ENCODE data around the gene MANF.

Gene MANF

GRCh38 chr3:51394541-51394940 is 9.4 kb downstream of the MANF start:
- Histone ChIP-seq H3K27me3 (ENCODE audit: control insufficient read depth in 1 of 2, insufficient read depth in 2 of 2, low read length in 2 of 2) (no peaks in the 10 kb centered on the region), H3K9me3 (ENCODE audit: control insufficient read depth in 1 of 2, low read length in 2 of 2) (no peaks in the 10 kb centered on the region), H3K27ac (ENCODE audit: low read depth, low read length) (no peak overlapping the region), H3K4me1 (ENCODE audit: control insufficient read depth in 1 of 2, insufficient read depth in 2 of 2, low read length in 2 of 2) (peaks cover 35 to 49% of the 10 kb centered on the region in 2 donors), H3K4me3 (ENCODE audit: low read depth in 1 of 2, low read length in 2 of 2) (no peak overlapping the region), H3K36me3 (ENCODE audit: control insufficient read depth in 1 of 2, insufficient read depth in 2 of 2, low read length in 2 of 2) (peaks cover 47 to 71% of the 10 kb centered on the region in 2 donors), H3K9ac (ENCODE audit: low read depth in 1 of 2, low read length in 2 of 2) (peak overlapping the region in 1 of 2 donors; percentile 12)

- Histone ChIP-seq H3K4me1 (ENCODE audit: control insufficient read depth in 1 of 2, insufficient read depth in 2 of 2, low read length in 2 of 2) (peaks cover 29 to 38% of the 10 kb centered on the region in 2 donors), H3K4me3 (ENCODE audit: low read depth in 1 of 2, low read length in 2 of 2) (no peak overlapping the region)
These were observed 10.6 kb downstream of the MANF start for GRCh38 chr3:51395493-51396213.

GRCh38 chr3:51396401-51396800 is 11.3 kb downstream of the MANF start:
- H3K27me3 ChIP-seq (ENCODE audit: control insufficient read depth in 1 of 2, insufficient read depth in 2 of 2, low read length in 2 of 2): no peaks in the 10 kb centered on the region
- peaks cover 28 to 35% of the 10 kb centered on the region in 2 donors for H3K4me1 ChIP-seq (ENCODE audit: control insufficient read depth in 1 of 2, insufficient read depth in 2 of 2, low read length in 2 of 2)
- no peak overlapping the region for H3K9ac ChIP-seq (ENCODE audit: low read depth in 1 of 2, low read length in 2 of 2)
- no peak overlapping the region for H3K27ac ChIP-seq (ENCODE audit: low read depth, low read length)
- H3K4me3 ChIP-seq (ENCODE audit: low read depth in 1 of 2, low read length in 2 of 2): no peak overlapping the region
- H3K9me3 ChIP-seq (ENCODE audit: control insufficient read depth in 1 of 2, low read length in 2 of 2): no peaks in the 10 kb centered on the region
- H3K36me3 ChIP-seq (ENCODE audit: control insufficient read depth in 1 of 2, insufficient read depth in 2 of 2, low read length in 2 of 2): peaks cover 61 to 79% of the 10 kb centered on the region in 2 donors

More at GRCh38 chr3:51395493-51396213, 10.6 kb downstream of the MANF start:
- Histone ChIP-seq H3K9ac (ENCODE audit: low read depth in 1 of 2, low read length in 2 of 2) (no peak overlapping the region), H3K27me3 (ENCODE audit: control insufficient read depth in 1 of 2, insufficient read depth in 2 of 2, low read length in 2 of 2) (no peaks in the 10 kb centered on the region), H3K36me3 (ENCODE audit: control insufficient read depth in 1 of 2, insufficient read depth in 2 of 2, low read length in 2 of 2) (peaks cover 58 to 75% of the 10 kb centered on the region in 2 donors), H3K27ac (ENCODE audit: low read depth, low read length) (no peak overlapping the region), H3K9me3 (ENCODE audit: control insufficient read depth in 1 of 2, low read length in 2 of 2) (no peaks in the 10 kb centered on the region)

GRCh38 chr3:51397392-51397791 is 12.3 kb downstream of the MANF start:
- Histone ChIP-seq H3K4me3 (ENCODE audit: low read depth in 1 of 2, low read length in 2 of 2) (no peak overlapping the region), H3K9me3 (ENCODE audit: control insufficient read depth in 1 of 2, low read length in 2 of 2) (no peaks in the 10 kb centered on the region), H3K9ac (ENCODE audit: low read depth in 1 of 2, low read length in 2 of 2) (no peak overlapping the region), H3K36me3 (ENCODE audit: control insufficient read depth in 1 of 2, insufficient read depth in 2 of 2, low read length in 2 of 2) (peaks cover 64 to 82% of the 10 kb centered on the region in 2 donors), H3K4me1 (ENCODE audit: control insufficient read depth in 1 of 2, insufficient read depth in 2 of 2, low read length in 2 of 2) (peaks cover 26 to 28% of the 10 kb centered on the region in 2 donors), H3K27me3 (ENCODE audit: control insufficient read depth in 1 of 2, insufficient read depth in 2 of 2, low read length in 2 of 2) (no peaks in the 10 kb centered on the region), H3K27ac (ENCODE audit: low read depth, low read length) (no peak overlapping the region)

GRCh38 chr3:51398595-51399310 is 13.7 kb downstream of the MANF start:
- no peak overlapping the region for H3K27ac ChIP-seq (ENCODE audit: low read depth, low read length)

GRCh38 chr3:51400166-51400565 is 15.1 kb downstream of the MANF start:
- Histone ChIP-seq H3K27me3 (ENCODE audit: control insufficient read depth in 1 of 2, insufficient read depth in 2 of 2, low read length in 2 of 2) (no peaks in the 10 kb centered on the region), H3K9me3 (ENCODE audit: control insufficient read depth in 1 of 2, low read length in 2 of 2) (no peaks in the 10 kb centered on the region), H3K4me3 (ENCODE audit: low read depth in 1 of 2, low read length in 2 of 2) (no peak overlapping the region), H3K36me3 (ENCODE audit: control insufficient read depth in 1 of 2, insufficient read depth in 2 of 2, low read length in 2 of 2) (peaks cover 48 to 76% of the 10 kb centered on the region in 2 donors), H3K9ac (ENCODE audit: low read depth in 1 of 2, low read length in 2 of 2) (no peak overlapping the region), H3K4me1 (ENCODE audit: control insufficient read depth in 1 of 2, insufficient read depth in 2 of 2, low read length in 2 of 2) (peaks cover 3 to 6% of the 10 kb centered on the region in 2 donors), H3K27ac (ENCODE audit: low read depth, low read length) (no peak overlapping the region)

More at GRCh38 chr3:51398595-51399310, 13.7 kb downstream of the MANF start:
- Histone ChIP-seq H3K9me3 (ENCODE audit: control insufficient read depth in 1 of 2, low read length in 2 of 2) (no peaks in the 10 kb centered on the region), H3K4me1 (ENCODE audit: control insufficient read depth in 1 of 2, insufficient read depth in 2 of 2, low read length in 2 of 2) (peaks cover 13 to 14% of the 10 kb centered on the region in 2 donors), H3K36me3 (ENCODE audit: control insufficient read depth in 1 of 2, insufficient read depth in 2 of 2, low read length in 2 of 2) (peaks cover 62 to 82% of the 10 kb centered on the region in 2 donors), H3K4me3 (ENCODE audit: low read depth in 1 of 2, low read length in 2 of 2) (no peak overlapping the region), H3K9ac (ENCODE audit: low read depth in 1 of 2, low read length in 2 of 2) (no peak overlapping the region), H3K27me3 (ENCODE audit: control insufficient read depth in 1 of 2, insufficient read depth in 2 of 2, low read length in 2 of 2) (no peaks in the 10 kb centered on the region)

GRCh38 chr3:51401735-51402134 is 16.6 kb downstream of the MANF start:
- Histone ChIP-seq H3K9ac (ENCODE audit: low read depth in 1 of 2, low read length in 2 of 2) (no peak overlapping the region), H3K36me3 (ENCODE audit: control insufficient read depth in 1 of 2, insufficient read depth in 2 of 2, low read length in 2 of 2) (peaks cover 39 to 64% of the 10 kb centered on the region in 2 donors), H3K27me3 (ENCODE audit: control insufficient read depth in 1 of 2, insufficient read depth in 2 of 2, low read length in 2 of 2) (no peaks in the 10 kb centered on the region), H3K4me1 (ENCODE audit: control insufficient read depth in 1 of 2, insufficient read depth in 2 of 2, low read length in 2 of 2) (peaks cover 0 to 6% of the 10 kb centered on the region in 2 donors), H3K4me3 (ENCODE audit: low read depth in 1 of 2, low read length in 2 of 2) (no peak overlapping the region), H3K9me3 (ENCODE audit: control insufficient read depth in 1 of 2, low read length in 2 of 2) (no peaks in the 10 kb centered on the region), H3K27ac (ENCODE audit: low read depth, low read length) (no peak overlapping the region)

- H3K27ac ChIP-seq (ENCODE audit: low read depth, low read length): no peak overlapping the region
- H3K9ac ChIP-seq (ENCODE audit: low read depth in 1 of 2, low read length in 2 of 2): no peak overlapping the region
- no peaks in the 10 kb centered on the region for H3K9me3 ChIP-seq (ENCODE audit: control insufficient read depth in 1 of 2, low read length in 2 of 2)
- no peaks in the 10 kb centered on the region for H3K27me3 ChIP-seq (ENCODE audit: control insufficient read depth in 1 of 2, insufficient read depth in 2 of 2, low read length in 2 of 2)
- H3K4me1 ChIP-seq (ENCODE audit: control insufficient read depth in 1 of 2, insufficient read depth in 2 of 2, low read length in 2 of 2): peaks cover 0 to 14% of the 10 kb centered on the region in 2 donors
- H3K4me3 ChIP-seq (ENCODE audit: low read depth in 1 of 2, low read length in 2 of 2): no peak overlapping the region
- peaks cover 34 to 49% of the 10 kb centered on the region in 2 donors for H3K36me3 ChIP-seq (ENCODE audit: control insufficient read depth in 1 of 2, insufficient read depth in 2 of 2, low read length in 2 of 2)
These were observed 18.6 kb downstream of the MANF start for GRCh38 chr3:51403675-51404074.

- Histone ChIP-seq H3K27ac (ENCODE audit: low read depth, low read length) (no peak overlapping the region), H3K36me3 (ENCODE audit: control insufficient read depth in 1 of 2, insufficient read depth in 2 of 2, low read length in 2 of 2) (peaks cover 27 to 56% of the 10 kb centered on the region in 2 donors), H3K9ac (ENCODE audit: low read depth in 1 of 2, low read length in 2 of 2) (no peak overlapping the region), H3K4me1 (ENCODE audit: control insufficient read depth in 1 of 2, insufficient read depth in 2 of 2, low read length in 2 of 2) (peaks cover 0 to 14% of the 10 kb centered on the region in 2 donors), H3K9me3 (ENCODE audit: control insufficient read depth in 1 of 2, low read length in 2 of 2) (no peaks in the 10 kb centered on the region), H3K4me3 (ENCODE audit: low read depth in 1 of 2, low read length in 2 of 2) (no peak overlapping the region), H3K27me3 (ENCODE audit: control insufficient read depth in 1 of 2, insufficient read depth in 2 of 2, low read length in 2 of 2) (no peaks in the 10 kb centered on the region)
These were observed 22.9 kb downstream of the MANF start for GRCh38 chr3:51408021-51408420.

- Histone ChIP-seq H3K4me3 (ENCODE audit: low read depth in 1 of 2, low read length in 2 of 2) (no peak overlapping the region), H3K36me3 (ENCODE audit: control insufficient read depth in 1 of 2, insufficient read depth in 2 of 2, low read length in 2 of 2) (peaks cover 22 to 57% of the 10 kb centered on the region in 2 donors), H3K4me1 (ENCODE audit: control insufficient read depth in 1 of 2, insufficient read depth in 2 of 2, low read length in 2 of 2) (peaks cover 0 to 14% of the 10 kb centered on the region in 2 donors), H3K9ac (ENCODE audit: low read depth in 1 of 2, low read length in 2 of 2) (no peak overlapping the region), H3K27me3 (ENCODE audit: control insufficient read depth in 1 of 2, insufficient read depth in 2 of 2, low read length in 2 of 2) (no peaks in the 10 kb centered on the region), H3K9me3 (ENCODE audit: control insufficient read depth in 1 of 2, low read length in 2 of 2) (no peaks in the 10 kb centered on the region), H3K27ac (ENCODE audit: low read depth, low read length) (no peak overlapping the region)
These were observed 23.7 kb downstream of the MANF start for GRCh38 chr3:51408813-51409212.

Data from duodenal mucosa (tissue), 2 donors.